Fibroblast of villous mesenchyme (primary cell): ENCODE data around the gene VPS37D. TPM values are rescaled to one million over a fixed set of nuclear protein-coding genes. Genes with fewer than 3 reads are reported as not detected.
A peak's percentile ranks its signal among the peaks of the same experiment; 100 is the strongest.
"Not testable (repeated sequence)": the region's sequence is repeated elsewhere in the genome, so short reads cannot be mapped to it uniquely, and the experiment has no call there.

ENCODE experiments used
- DNase-seq: peaks from one replicate; pipeline ENCODE4 v3.0.0-alpha.2; 2010; ENCODE audit warnings: low read depth
- H3K4me3 ChIP-seq: 2 replicates; pipeline ENCODE4 v1.5.1; 2011; ENCODE audit warnings: low read depth, mild to moderate bottlenecking, low read length
- total RNA-seq: library from RNA; depleted of rRNA; stranded (reverse); fragments of >200 nt; gene quantifications from 2 replicates; pipeline ENCODE4 v1.2.3, GENCODE V29; 2012
- TF ChIP-seq, protein P1 (sequence below): IDR thresholded peaks from 2 replicates; pipeline ENCODE4 v1.5.1; 2012; ENCODE audit warnings: low read depth, mild to moderate bottlenecking, low read length; ENCODE audit not compliant: insufficient read depth

The VPS37D gene
- total RNA-seq, 1 donor: 3.0 TPM

GRCh38 chr7:73659983-73660382 lies 7.6 kb upstream of the VPS37D start:
- no peak overlapping the region for H3K4me3 ChIP-seq
- TF ChIP-seq, protein P1, sequence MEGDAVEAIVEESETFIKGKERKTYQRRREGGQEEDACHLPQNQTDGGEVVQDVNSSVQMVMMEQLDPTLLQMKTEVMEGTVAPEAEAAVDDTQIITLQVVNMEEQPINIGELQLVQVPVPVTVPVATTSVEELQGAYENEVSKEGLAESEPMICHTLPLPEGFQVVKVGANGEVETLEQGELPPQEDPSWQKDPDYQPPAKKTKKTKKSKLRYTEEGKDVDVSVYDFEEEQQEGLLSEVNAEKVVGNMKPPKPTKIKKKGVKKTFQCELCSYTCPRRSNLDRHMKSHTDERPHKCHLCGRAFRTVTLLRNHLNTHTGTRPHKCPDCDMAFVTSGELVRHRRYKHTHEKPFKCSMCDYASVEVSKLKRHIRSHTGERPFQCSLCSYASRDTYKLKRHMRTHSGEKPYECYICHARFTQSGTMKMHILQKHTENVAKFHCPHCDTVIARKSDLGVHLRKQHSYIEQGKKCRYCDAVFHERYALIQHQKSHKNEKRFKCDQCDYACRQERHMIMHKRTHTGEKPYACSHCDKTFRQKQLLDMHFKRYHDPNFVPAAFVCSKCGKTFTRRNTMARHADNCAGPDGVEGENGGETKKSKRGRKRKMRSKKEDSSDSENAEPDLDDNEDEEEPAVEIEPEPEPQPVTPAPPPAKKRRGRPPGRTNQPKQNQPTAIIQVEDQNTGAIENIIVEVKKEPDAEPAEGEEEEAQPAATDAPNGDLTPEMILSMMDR: no peak
- DNase-seq: no peak

DNA sequence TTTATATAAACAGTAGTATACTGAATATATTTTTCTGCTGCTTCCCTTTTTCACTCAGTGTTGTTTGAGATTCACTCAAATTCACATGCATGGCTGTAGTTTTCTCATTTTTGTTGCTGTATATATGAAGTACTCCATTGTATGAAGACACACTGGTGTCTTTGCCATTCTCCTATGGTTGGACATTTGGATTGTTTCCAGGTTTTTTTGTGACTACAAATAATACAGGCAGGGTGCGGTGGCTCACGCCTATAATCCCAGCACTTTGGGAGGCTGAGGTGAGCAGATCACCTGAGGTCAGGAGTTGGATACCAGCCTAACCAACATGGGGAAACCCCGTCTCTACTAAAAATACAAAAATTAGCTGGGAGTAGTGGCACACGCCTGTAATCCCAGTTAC lies 7.0 kb upstream of the VPS37D start:
- not testable (repeated sequence) for DNase-seq

GRCh38 chr7:73663033-73663432 lies 4.6 kb upstream of the VPS37D start:
- no peak for DNase-seq
- H3K4me3 ChIP-seq: no peak overlapping the region
- TF ChIP-seq, protein P1: no peak

More for the DNA sequence above, 7.0 kb upstream of the VPS37D start:
- H3K4me3 ChIP-seq: not testable (repeated sequence)

DNA sequence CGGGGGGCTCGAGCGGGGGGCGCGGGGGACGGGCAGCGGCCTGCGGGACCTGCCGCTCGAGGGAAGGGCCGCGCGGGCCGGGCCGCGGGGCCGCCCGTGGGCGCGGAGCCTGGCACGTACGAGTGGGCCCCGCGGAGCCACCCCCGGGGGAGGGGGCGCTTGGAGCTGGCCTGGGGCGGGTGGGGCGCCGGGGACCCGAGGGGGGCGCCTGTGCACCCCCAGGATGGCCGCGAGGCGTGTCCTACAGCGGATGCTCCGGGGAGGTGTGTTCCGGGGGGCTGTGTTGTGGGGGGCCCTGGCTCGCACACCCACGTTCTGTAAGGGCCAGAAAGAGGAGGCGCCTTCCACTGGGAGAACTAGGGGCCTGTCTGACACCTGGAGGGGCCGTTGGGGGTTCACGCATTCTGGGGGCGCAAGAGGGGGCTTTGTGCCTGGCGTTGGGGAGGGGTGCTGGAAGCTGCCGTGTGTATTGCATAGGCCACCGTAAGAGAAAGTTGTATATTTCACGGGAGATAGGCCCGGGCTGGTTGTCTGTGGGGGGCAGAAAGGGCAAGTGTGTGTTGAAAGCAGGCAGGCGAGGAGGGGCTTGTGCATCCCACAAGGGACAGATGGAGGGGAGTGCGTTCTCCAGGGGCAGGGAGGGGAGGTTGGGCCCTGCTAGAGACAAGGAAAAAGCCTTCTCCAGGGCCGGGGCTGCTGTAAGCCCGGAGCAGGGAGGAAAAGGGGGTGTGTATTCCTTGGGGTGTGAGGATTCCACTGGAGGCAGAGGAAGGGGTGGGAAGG lies 663 bp downstream of the VPS37D start:
- no peak for DNase-seq
- peak overlapping the region; percentile 73 for H3K4me3 ChIP-seq
- TF ChIP-seq, protein P1: no peak

DNA sequence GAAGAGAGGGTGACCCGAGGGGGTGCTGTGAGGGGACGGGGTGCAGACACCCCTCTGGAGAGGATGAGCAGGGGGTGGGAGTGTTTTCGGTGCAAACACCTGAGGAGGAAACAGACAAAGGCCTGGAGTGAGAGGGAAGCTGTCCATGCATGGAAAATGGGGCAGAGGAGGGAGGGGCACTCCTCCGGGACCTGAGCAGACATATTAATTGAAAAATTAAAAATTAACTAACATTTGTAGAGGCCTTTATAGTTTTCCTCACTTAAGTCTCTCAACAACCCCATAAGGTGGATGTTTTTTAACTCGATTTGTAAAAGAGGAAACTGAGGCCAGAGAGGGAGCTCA lies 1.2 kb downstream of the VPS37D start:
- H3K4me3 ChIP-seq: peak overlapping the region; percentile 73
- no peak for DNase-seq
- TF ChIP-seq, protein P1: no peak

DNA sequence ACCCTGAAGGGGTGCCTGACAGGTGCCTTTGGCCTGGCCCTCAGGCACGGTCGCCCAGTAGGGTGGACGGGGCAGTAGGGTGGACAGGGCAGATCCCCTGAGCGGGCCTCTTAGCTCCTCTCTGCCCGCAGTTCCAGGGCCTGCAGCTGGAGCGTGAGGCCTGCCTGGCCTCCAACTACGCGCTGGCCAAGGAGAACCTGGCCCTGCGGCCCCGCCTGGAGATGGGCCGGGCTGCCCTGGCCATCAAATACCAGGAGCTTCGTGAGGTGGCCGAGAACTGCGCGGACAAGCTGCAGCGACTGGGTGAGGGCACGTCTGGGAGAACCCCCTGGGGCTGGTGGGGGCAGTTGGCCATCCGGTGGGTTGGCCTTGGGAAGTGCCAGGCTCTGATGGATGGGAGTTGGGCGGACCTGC lies 1.7 kb downstream of the VPS37D start:
- TF ChIP-seq, protein P1: no peak
- no peak overlapping the region for H3K4me3 ChIP-seq
- DNase-seq: no peak

- H3K4me3 ChIP-seq: no peak overlapping the region
- TF ChIP-seq, protein P1: no peak
- DNase-seq: no peak
Observed at GRCh38 chr7:73669858-73670385, 2.3 kb downstream of the VPS37D start.
